SK-N-SH (cell line): Measurements from ENCODE around the gene TBX19. TPM values are rescaled to one million over a fixed set of nuclear protein-coding genes. Genes with fewer than 3 reads are reported as not detected.

Experiments used
- CTCF ChIA-PET: fragments of 300-600, 350-600 bp; formaldehyde crosslinking; extraction: SDS; loops from one replicate; lab custom pipeline; 2021; lab: Yijun Ruan, JAX
- POLR2A ChIA-PET: fragments of 350-600 bp; sonication (Branson Sonifier 250); formaldehyde crosslinking; extraction: SDS; loops from one replicate; lab custom pipeline; 2020; ENCODE audit warnings: antibody characterized with exemption, inconsistent platforms; lab: Yijun Ruan, JAX
- DNase-seq: peaks from one replicate; pipeline ENCODE4 v3.0.0; 2012
- H2AFZ ChIP-seq: fragments of 200-600 bp; sonication (generic); 2 replicates; pipeline ENCODE4 v1.8.1; 2016; ENCODE audit warnings: antibody characterized with exemption, mild to moderate bottlenecking, low read depth
- H3F3A ChIP-seq: fragments of 200-600 bp; sonication (generic); replicated peaks from 2 replicates; pipeline ENCODE3; 2016; ENCODE audit warnings: antibody characterized with exemption, mild to moderate bottlenecking; ENCODE audit not compliant: insufficient read depth
- H3K27ac ChIP-seq, 2 experiments: fragments of 200-500 bp in 1 of 2; fragments of 200-600 bp in 1 of 2; sonication (Bioruptor generic) in 1 of 2; sonication (generic), shearing (Covaris generic) in 1 of 2; 2 replicates each; pipeline versions ENCODE4 v1.5.1 to v1.6.1; 2014 to 2016; ENCODE audit warnings: low read depth in 2 of 2, inconsistent platforms in 1 of 2, low read length in 1 of 2, mild to moderate bottlenecking in 1 of 2, mixed read lengths in 1 of 2
- H3K27me3 ChIP-seq: fragments of 200-600 bp; sonication (generic), shearing (Covaris generic); 2 replicates; pipeline ENCODE4 v1.6.1; 2016; ENCODE audit warnings: mixed run types; ENCODE audit not compliant: insufficient read depth
- H3K36me3 ChIP-seq, 2 experiments: fragments of 200-500 bp in 1 of 2; fragments of 200-600 bp in 1 of 2; sonication (Bioruptor generic) in 1 of 2; sonication (generic) in 1 of 2; replicated peaks in 1 of 2; 2 replicates each; pipeline versions ENCODE3 to v1.5.1; 2014 to 2016; ENCODE audit warnings: low read length in 1 of 2, mild to moderate bottlenecking in 1 of 2; ENCODE audit not compliant: insufficient read depth in 2 of 2, control insufficient read depth in 1 of 2
- H3K4me1 ChIP-seq, 2 experiments: fragments of 200-500 bp in 1 of 2; fragments of 200-600 bp in 1 of 2; sonication (Bioruptor generic) in 1 of 2; sonication (generic), shearing (Covaris generic) in 1 of 2; 2 replicates each; pipeline versions ENCODE4 v1.5.1 to v1.6.1; 2014 to 2016; ENCODE audit warnings: low read depth in 1 of 2, low read length in 1 of 2, mixed run types in 1 of 2; ENCODE audit not compliant: insufficient read depth in 2 of 2, control insufficient read depth in 1 of 2
- H3K4me2 ChIP-seq: fragments of 200-600 bp; sonication (generic), shearing (Covaris generic); 2 replicates; pipeline ENCODE4 v1.6.1; 2017; ENCODE audit warnings: mixed run types
- H3K4me3 ChIP-seq, 2 experiments: fragments of 200-500 bp in 1 of 2; fragments of 200-600 bp in 1 of 2; sonication (Bioruptor generic) in 1 of 2; sonication (generic), shearing (Covaris generic) in 1 of 2; 2 replicates each; pipeline versions ENCODE4 v1.5.1 to v1.8.1; 2014 to 2016; ENCODE audit warnings: low read depth in 2 of 2, inconsistent platforms in 1 of 2, low read length in 1 of 2, mild to moderate bottlenecking in 1 of 2, mixed read lengths in 1 of 2, moderate library complexity in 1 of 2
- H3K79me2 ChIP-seq: fragments of 200-600 bp; sonication (generic); 2 replicates; pipeline ENCODE4 v1.8.1; 2017; ENCODE audit warnings: mild to moderate bottlenecking; ENCODE audit not compliant: insufficient read depth
- H3K9ac ChIP-seq: fragments of 200-600 bp; sonication (generic); 2 replicates; pipeline ENCODE4 v1.6.1; 2017; ENCODE audit warnings: mixed run types
- H3K9me2 ChIP-seq: fragments of 200-600 bp; sonication (generic); 2 replicates; pipeline ENCODE4 v1.6.1; 2017; ENCODE audit warnings: mixed run types
- H3K9me3 ChIP-seq: fragments of 200-600 bp; sonication (generic); 2 replicates; pipeline ENCODE4 v1.6.1; 2017; ENCODE audit warnings: mixed run types, mild to moderate bottlenecking, moderate library complexity
- H4K20me1 ChIP-seq: fragments of 200-600 bp; sonication (generic); 2 replicates; pipeline ENCODE4 v1.6.1; 2017; ENCODE audit warnings: mild to moderate bottlenecking, mixed run types; ENCODE audit not compliant: insufficient read depth
- CHD2 ChIP-seq: fragments of 150-350 bp; IDR thresholded peaks from 2 replicates; pipeline ENCODE4 v1.6.1; 2018; ENCODE audit warnings: low read length; ENCODE audit not compliant: partially characterized antibody
- ELF1 ChIP-seq: IDR thresholded peaks from 2 replicates; pipeline ENCODE4 v1.4.0; 2012
- EP300 ChIP-seq, 2 experiments: IDR thresholded peaks; 2 replicates each; pipeline versions ENCODE4 v1.4.0 to v1.6.1; 2012; ENCODE audit warnings: borderline replicate concordance in 1 of 2, low read depth in 1 of 2, low read length in 1 of 2
- EZH2phosphoT487 ChIP-seq: fragments of 200-600 bp; sonication (generic); IDR thresholded peaks from 2 replicates; pipeline ENCODE4 v1.6.1; 2017; ENCODE audit warnings: low read depth, mixed run types, mild to moderate bottlenecking, antibody characterized with exemption, moderate library complexity, borderline replicate concordance
- FOSL2 ChIP-seq: IDR thresholded peaks from 2 replicates; pipeline ENCODE4 v1.4.0; 2012; ENCODE audit warnings: low read depth, mild to moderate bottlenecking, moderate library complexity, borderline replicate concordance
- GABPA ChIP-seq: IDR thresholded peaks from 2 replicates; pipeline ENCODE4 v1.4.0; 2012; ENCODE audit warnings: low read depth, mild to moderate bottlenecking
- JUND ChIP-seq: IDR thresholded peaks from 2 replicates; pipeline ENCODE4 v1.4.0; 2012
- MXI1 ChIP-seq: IDR thresholded peaks from 2 replicates; pipeline ENCODE4 v1.6.1; 2012; ENCODE audit warnings: mild to moderate bottlenecking, low read depth, low read length, improper control_type of control experiment
- NFIC ChIP-seq: IDR thresholded peaks from 2 replicates; pipeline ENCODE4 v1.4.0; 2012; ENCODE audit warnings: borderline replicate concordance
- NRF1 ChIP-seq: IDR thresholded peaks from 2 replicates; pipeline ENCODE4 v1.6.1; 2012; ENCODE audit warnings: low read depth, mild to moderate bottlenecking, low read length
- SMC3 ChIP-seq: IDR thresholded peaks from 2 replicates; pipeline ENCODE4 v1.6.1; 2012; ENCODE audit warnings: low read depth, low read length, improper control_type of control experiment
- TCF12 ChIP-seq: IDR thresholded peaks from 2 replicates; pipeline ENCODE4 v1.4.0; 2012
- USF1 ChIP-seq: IDR thresholded peaks from 2 replicates; pipeline ENCODE4 v1.4.0; 2012; ENCODE audit warnings: low read depth, borderline replicate concordance
- USF2 ChIP-seq: fragments of 150-350 bp; IDR thresholded peaks from 2 replicates; pipeline ENCODE4 v1.6.1; 2017; ENCODE audit warnings: antibody characterized with exemption, low read length, low read depth, borderline replicate concordance
- WGBS: methylation state at CpG from one replicate; pipeline ENCODE4 v1.1.6; 2017; ENCODE audit warnings: low lambda C conversion rate; 5-methylcytosine and 5-hydroxymethylcytosine counted together
- polyA plus RNA-seq, 3 experiments: library from polyadenylated mRNA; depleted of rRNA; stranded (reverse); fragments of >200 nt; gene quantifications; 2 replicates each; pipeline ENCODE4 v1.2.3, GENCODE V29; 2012
- TF ChIP-seq, protein P1 (sequence below): IDR thresholded peaks from 2 replicates; pipeline ENCODE4; 2012
- TF ChIP-seq, protein P2 (sequence below): IDR thresholded peaks from 2 replicates; pipeline ENCODE4 v1.6.1; 2012; ENCODE audit warnings: mild to moderate bottlenecking, low read depth, low read length, moderate library complexity
- TF ChIP-seq, protein P3 (sequence below): IDR thresholded peaks from 2 replicates; pipeline ENCODE4 v1.4.0; 2012; ENCODE audit warnings: low read depth, borderline replicate concordance

Gene TBX19
- polyA plus RNA-seq, 1 of the 3 experiments (the other 2 are of a cell fraction), result 2.7 TPM

DNA sequence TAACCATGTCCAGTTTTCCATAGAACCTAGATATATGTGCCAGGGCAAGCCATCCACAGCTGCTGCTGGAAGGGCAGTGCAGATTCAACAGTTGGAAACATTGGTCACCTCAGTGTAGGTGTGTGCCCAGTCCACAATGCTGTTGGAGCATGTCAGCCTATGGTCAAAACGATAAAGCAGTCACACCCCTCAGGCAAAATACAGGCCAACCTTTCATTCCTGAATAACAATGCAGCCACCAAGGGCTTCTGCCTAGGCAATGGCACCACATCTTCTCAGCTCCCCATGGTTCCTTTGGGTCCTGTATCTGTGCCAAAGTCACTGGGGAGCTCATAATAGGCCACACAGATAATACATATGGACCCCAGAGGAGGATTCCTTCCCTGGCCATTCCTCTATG is 15.1 kb upstream of the TBX19 start:
- H3K4me1 ChIP-seq, result peaks cover 5 to 19% of the 10 kb centered on the region in 2 experiments; a peak in 2 of 4 replicates
- WGBS, result 100% methylated on average over 1 of the region's 1 CpG
- H3K79me2 ChIP-seq, result no peaks in the 10 kb centered on the region; the same call in 1 of the 2 replicates
- ChIA-PET POLR2A (no interaction called here), CTCF (interaction anchor here (1.1 to 1.3 kb wide), 2 partner anchors 11 to 31 kb away, joined by 3 to 4 read pairs; no protein-coding TSS in a partner anchor)
- no peaks in the 10 kb centered on the region for H3K9me2 ChIP-seq
- no peak for TF ChIP-seq USF1
- no peak for TF ChIP-seq FOSL2
- TF ChIP-seq EZH2phosphoT487, result no peak
- TF ChIP-seq, protein P1, sequence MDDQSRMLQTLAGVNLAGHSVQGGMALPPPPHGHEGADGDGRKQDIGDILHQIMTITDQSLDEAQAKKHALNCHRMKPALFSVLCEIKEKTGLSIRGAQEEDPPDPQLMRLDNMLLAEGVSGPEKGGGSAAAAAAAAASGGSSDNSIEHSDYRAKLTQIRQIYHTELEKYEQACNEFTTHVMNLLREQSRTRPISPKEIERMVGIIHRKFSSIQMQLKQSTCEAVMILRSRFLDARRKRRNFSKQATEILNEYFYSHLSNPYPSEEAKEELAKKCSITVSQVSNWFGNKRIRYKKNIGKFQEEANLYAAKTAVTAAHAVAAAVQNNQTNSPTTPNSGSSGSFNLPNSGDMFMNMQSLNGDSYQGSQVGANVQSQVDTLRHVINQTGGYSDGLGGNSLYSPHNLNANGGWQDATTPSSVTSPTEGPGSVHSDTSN, result no peak
- TF ChIP-seq ELF1, result no peak
- TF ChIP-seq GABPA, result no peak
- TF ChIP-seq NRF1, result no peak
- TF ChIP-seq SMC3, result no peak
- TF ChIP-seq, protein P2, sequence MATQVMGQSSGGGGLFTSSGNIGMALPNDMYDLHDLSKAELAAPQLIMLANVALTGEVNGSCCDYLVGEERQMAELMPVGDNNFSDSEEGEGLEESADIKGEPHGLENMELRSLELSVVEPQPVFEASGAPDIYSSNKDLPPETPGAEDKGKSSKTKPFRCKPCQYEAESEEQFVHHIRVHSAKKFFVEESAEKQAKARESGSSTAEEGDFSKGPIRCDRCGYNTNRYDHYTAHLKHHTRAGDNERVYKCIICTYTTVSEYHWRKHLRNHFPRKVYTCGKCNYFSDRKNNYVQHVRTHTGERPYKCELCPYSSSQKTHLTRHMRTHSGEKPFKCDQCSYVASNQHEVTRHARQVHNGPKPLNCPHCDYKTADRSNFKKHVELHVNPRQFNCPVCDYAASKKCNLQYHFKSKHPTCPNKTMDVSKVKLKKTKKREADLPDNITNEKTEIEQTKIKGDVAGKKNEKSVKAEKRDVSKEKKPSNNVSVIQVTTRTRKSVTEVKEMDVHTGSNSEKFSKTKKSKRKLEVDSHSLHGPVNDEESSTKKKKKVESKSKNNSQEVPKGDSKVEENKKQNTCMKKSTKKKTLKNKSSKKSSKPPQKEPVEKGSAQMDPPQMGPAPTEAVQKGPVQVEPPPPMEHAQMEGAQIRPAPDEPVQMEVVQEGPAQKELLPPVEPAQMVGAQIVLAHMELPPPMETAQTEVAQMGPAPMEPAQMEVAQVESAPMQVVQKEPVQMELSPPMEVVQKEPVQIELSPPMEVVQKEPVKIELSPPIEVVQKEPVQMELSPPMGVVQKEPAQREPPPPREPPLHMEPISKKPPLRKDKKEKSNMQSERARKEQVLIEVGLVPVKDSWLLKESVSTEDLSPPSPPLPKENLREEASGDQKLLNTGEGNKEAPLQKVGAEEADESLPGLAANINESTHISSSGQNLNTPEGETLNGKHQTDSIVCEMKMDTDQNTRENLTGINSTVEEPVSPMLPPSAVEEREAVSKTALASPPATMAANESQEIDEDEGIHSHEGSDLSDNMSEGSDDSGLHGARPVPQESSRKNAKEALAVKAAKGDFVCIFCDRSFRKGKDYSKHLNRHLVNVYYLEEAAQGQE, result no peak
- no peak overlapping the region for H2AFZ ChIP-seq
- no peak overlapping the region for H3K27ac ChIP-seq
- no peaks in the 10 kb centered on the region for H3K9me3 ChIP-seq
- no peaks in the 10 kb centered on the region for H4K20me1 ChIP-seq
- no peak overlapping the region for H3K9ac ChIP-seq
- no peak overlapping the region for H3K4me2 ChIP-seq
- no peak overlapping the region for H3K4me3 ChIP-seq
- H3K36me3 ChIP-seq, result peaks cover 0 to 5% of the 10 kb centered on the region in 2 experiments
- DNase-seq, result no peak
- H3K27me3 ChIP-seq, result no peaks in the 10 kb centered on the region
- peaks cover 22% of the 10 kb centered on the region for H3F3A ChIP-seq

- no peaks in the 10 kb centered on the region for H4K20me1 ChIP-seq
- no peaks in the 10 kb centered on the region for H3K27me3 ChIP-seq
- ChIA-PET CTCF (no interaction called here), POLR2A (no interaction called here)
- H3K4me3 ChIP-seq, result no peak overlapping the region
- H3K9me3 ChIP-seq, result no peaks in the 10 kb centered on the region
- DNase-seq, result no peak
- no peaks in the 10 kb centered on the region; the same call in 1 of the 2 replicates for H3K79me2 ChIP-seq
- H3K4me1 ChIP-seq, result peaks cover 5 to 11% of the 10 kb centered on the region in 2 experiments; a peak in 2 of 4 replicates
- no peak overlapping the region for H3K27ac ChIP-seq
- H3K9ac ChIP-seq, result no peak overlapping the region
- no peaks in the 10 kb centered on the region for H3K9me2 ChIP-seq
- WGBS, result 64% methylated on average over 6 of the region's 6 CpGs
- no peak overlapping the region for H2AFZ ChIP-seq
- peaks cover 0 to 5% of the 10 kb centered on the region in 2 experiments for H3K36me3 ChIP-seq
- H3F3A ChIP-seq, result peaks cover 16% of the 10 kb centered on the region
- H3K4me2 ChIP-seq, result no peak overlapping the region
- TF ChIP-seq, protein P3, sequence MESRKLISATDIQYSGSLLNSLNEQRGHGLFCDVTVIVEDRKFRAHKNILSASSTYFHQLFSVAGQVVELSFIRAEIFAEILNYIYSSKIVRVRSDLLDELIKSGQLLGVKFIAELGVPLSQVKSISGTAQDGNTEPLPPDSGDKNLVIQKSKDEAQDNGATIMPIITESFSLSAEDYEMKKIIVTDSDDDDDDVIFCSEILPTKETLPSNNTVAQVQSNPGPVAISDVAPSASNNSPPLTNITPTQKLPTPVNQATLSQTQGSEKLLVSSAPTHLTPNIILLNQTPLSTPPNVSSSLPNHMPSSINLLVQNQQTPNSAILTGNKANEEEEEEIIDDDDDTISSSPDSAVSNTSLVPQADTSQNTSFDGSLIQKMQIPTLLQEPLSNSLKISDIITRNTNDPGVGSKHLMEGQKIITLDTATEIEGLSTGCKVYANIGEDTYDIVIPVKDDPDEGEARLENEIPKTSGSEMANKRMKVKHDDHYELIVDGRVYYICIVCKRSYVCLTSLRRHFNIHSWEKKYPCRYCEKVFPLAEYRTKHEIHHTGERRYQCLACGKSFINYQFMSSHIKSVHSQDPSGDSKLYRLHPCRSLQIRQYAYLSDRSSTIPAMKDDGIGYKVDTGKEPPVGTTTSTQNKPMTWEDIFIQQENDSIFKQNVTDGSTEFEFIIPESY, result no peak
- TF ChIP-seq TCF12 (peak; percentile 57), CHD2 (no peak), MXI1 (no peak), NRF1 (no peak), NFIC (peak; percentile 86), EP300 (IDR thresholded peaks at IDR 0.05; ENCODE audit: borderline replicate concordance in 1 of 2, low read depth in 1 of 2, low read length in 1 of 2) (0 out of 4 replicates have a peak, but pooled peaks of 1 of the 2 experiments have one; percentile 9), USF2 (no peak), JUND (0 out of 2 replicates have a peak, but pooled peaks have one; percentile 21)
- TF ChIP-seq, protein P1, result peak; percentile 67
These were observed 14.0 kb upstream of the TBX19 start for GRCh38 chr1:168266644-168267186.
